Peyer's patch (tissue), 4 donors: ENCODE results near the gene FPR3.

Experiments
- POLR2A ChIP-seq, 2 donors: fragments of 450-650 bp; IDR thresholded peaks; one replicate each; pipeline ENCODE4 v1.5.1; 2017; ENCODE audit warnings: antibody characterized with exemption in 2 of 2, mild to moderate bottlenecking in 2 of 2, moderate library complexity in 2 of 2
- TF ChIP-seq, protein P1 (sequence below), 6 experiments: fragments of 450-650 bp in 4 of 6; fragments of 200-600 bp in 2 of 6; sonication (generic) in 1 of 6; IDR thresholded peaks; one replicate each; pipeline ENCODE4 v1.5.1; 2017 to 2019; ENCODE audit warnings: antibody characterized with exemption in 6 of 6, mild to moderate bottlenecking in 3 of 6, moderate library complexity in 1 of 6

DNA sequence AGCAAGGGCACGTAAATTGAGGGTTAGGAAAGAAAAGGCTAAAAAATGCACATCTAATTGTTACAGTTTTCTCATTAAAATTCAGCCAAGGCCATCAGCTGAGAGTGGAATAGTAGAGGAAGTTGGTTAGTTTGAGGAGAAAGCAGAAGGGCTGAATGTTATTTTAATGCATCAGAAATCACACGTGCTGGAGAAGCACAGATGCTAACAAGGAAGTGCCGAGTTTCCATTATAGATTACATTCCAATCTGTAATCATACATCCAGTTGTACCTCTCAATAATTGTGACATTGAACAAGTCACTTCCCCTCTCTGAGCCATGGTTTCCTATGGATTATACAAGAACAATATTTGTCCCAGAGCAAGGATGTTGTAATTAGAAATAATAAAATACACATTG is 25.1 kb downstream of the FPR3 start:
- TF ChIP-seq, protein P1, sequence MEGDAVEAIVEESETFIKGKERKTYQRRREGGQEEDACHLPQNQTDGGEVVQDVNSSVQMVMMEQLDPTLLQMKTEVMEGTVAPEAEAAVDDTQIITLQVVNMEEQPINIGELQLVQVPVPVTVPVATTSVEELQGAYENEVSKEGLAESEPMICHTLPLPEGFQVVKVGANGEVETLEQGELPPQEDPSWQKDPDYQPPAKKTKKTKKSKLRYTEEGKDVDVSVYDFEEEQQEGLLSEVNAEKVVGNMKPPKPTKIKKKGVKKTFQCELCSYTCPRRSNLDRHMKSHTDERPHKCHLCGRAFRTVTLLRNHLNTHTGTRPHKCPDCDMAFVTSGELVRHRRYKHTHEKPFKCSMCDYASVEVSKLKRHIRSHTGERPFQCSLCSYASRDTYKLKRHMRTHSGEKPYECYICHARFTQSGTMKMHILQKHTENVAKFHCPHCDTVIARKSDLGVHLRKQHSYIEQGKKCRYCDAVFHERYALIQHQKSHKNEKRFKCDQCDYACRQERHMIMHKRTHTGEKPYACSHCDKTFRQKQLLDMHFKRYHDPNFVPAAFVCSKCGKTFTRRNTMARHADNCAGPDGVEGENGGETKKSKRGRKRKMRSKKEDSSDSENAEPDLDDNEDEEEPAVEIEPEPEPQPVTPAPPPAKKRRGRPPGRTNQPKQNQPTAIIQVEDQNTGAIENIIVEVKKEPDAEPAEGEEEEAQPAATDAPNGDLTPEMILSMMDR (IDR thresholded peaks at IDR 0.05), result no peak
- no peak for TF ChIP-seq POLR2A (IDR thresholded peaks at IDR 0.05)
